EL (cell line): ENCODE results near the gene RAB19.

ENCODE experiments used
- DNase-seq: peaks from one replicate; pipeline ENCODE4 v3.0.0-alpha.2; 2016

The RAB19 gene

DNA sequence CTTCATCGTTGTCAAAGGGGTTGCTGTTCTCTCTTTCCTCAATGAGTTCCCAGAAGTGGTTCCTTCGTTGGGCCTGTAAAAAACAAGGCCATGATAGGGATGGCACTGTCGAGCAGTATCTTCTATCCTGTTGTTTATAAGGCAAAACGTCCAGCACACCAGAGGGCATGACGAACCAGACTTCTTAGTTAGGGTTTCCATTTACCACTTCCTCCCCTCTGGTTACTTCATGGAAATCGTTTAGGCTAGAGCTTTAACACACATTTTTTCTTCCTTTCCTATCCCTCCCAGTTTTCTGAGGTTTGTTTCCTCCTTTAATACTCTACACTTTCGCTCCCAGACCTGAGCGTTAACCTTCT lies 50.8 kb downstream of the RAB19 start:
- no peak for DNase-seq

GRCh38 chr7:140455743-140456142 lies 51.9 kb downstream of the RAB19 start:
- no peak for DNase-seq

DNA sequence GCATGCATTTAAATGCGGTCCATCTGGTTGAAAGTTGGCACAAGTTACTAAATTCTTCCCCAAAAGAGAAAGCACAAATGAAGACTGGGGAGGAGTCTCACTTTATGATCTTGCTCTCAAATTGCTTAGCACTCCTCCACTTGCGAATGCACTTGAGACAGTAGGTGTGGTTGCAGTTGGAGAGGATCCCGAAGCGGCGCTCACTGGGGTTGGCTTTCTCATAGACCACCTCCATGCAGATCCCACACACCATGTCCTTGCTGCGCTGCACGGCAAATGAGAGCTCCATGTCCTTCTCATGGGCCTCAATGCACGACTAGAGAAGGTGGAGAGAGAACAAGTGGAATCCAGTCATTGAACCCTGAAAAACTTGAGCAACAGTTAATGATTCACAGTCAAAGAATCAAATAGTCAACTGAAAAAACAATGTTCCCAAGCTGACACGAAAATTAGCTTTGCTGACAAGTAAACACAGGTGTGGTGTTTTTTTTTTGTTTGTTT lies 52.7 kb downstream of the RAB19 start:
- no peak for DNase-seq

- no peak for DNase-seq
Observed at GRCh38 chr7:140458201-140458600, 54.3 kb downstream of the RAB19 start.

DNA sequence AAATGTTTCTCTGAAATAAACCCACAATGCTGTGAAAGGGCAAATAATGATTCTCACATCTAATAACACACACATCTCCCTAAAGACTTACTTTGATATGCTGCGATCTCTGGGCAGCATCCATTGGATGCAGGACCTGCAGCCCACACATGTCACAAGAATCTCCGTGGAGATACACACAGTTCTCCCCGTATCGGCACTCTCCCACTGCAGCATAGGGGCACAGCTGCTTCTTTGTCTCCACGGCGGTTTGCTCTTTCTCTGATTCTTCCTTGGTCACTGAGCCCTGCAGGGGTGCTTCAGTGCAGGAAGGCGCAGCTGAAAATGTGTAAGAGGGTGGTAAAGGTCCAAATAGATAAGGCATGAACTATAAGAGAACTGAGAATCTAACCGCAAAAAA lies 55.1 kb downstream of the RAB19 start:
- no peak for DNase-seq

DNA sequence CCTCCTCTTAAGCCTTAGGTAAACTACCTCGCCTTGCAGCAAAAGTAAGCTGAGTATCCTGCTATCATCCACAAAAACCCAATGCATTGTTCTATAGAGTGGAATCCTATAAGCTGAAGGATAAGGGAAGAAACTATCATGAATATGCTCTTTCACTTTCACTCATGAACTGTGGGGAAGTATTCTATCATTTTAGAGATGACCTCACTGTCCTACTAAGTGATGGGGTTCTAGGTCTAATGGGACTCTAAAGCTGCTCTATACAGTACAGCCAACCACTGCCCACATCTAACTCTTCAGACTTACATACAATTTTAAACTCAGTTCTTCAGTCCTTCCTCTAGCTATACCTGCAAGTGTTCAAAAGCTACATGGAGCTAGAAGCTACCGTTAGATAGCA lies 59.3 kb downstream of the RAB19 start:
- DNase-seq, result no peak

GRCh38 chr7:140475747-140476333 lies 72.0 kb downstream of the RAB19 start:
- peak; percentile 39 for DNase-seq

DNA sequence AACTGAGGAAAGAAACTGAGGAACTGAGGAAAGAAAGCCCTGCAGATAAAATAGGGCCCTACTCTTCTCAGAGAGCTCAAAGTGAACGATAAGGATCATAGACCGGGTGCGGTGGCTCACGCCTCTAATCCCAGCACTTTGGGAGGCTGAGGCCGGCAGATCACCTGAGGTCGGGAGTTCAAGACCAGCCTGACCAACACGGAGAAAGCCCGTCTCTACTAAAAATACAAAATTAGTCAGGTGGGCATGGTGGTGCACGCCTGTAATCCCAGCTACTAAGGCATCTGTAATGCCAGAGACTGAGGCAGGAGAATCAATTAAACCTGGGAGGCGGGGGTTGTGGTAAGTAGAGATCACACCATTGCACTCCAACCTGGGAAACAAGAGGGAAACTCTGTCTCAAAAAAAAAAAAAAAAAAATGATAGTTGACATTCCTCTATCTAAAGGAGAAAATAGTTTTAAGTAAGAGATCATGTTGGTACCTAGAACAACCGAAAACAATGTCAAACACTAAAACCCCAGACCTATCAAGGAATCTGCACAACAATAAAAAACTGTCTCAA lies 72.9 kb downstream of the RAB19 start:
- DNase-seq, result no peak
